ENCODE measurements around the gene GPR39.

- no peak for TF ChIP-seq CTCF (conservative IDR thresholded peaks at IDR 0.05 in 1 of 2, IDR thresholded peaks at IDR 0.05 in 1 of 2; ENCODE audit: low read depth in 1 of 2, low read length in 2 of 2)
- no peak for TF ChIP-seq EZH2 (IDR thresholded peaks at IDR 0.05; ENCODE audit: low read length, missing control alignments)
These were observed 230.0 kb downstream of the GPR39 start for GRCh38 chr2:132646540-132647108.
